ENCODE results near the gene STARD7. TPM values are rescaled to one million over a fixed set of nuclear protein-coding genes. Genes with fewer than 3 reads are reported as not detected.

STARD7 gene
- total RNA-seq, 1 experiment from 2014 or later = 224 TPM

- POLR2A ChIA-PET = interaction anchor here (0.6 to 1.2 kb wide), 3 partner anchors 21 to 198 kb away, joined by 3 to 6 read pairs (median 4); partner anchors contain the start of gene ADRA2B
- H3K36me3 Mint-ChIP-seq (ENCODE audit: insufficient read depth, unreplicated experiment) = peaks cover 10% of the 10 kb centered on the region
- H3K4me3 Mint-ChIP-seq (ENCODE audit: unreplicated experiment) = no peak overlapping the region
- CTCF ChIA-PET = interaction anchor here (0.6 to 3.5 kb wide), 9 partner anchors 10 to 127 kb away, joined by 3 to 81 read pairs (median 3); partner anchors contain the start of genes ADRA2B and STARD7
- Histone ChIP-seq H3K27me3 (replicated peaks; ENCODE audit: control insufficient read depth, insufficient read depth, low read length) (no peaks in the 10 kb centered on the region), H3K4me3 (ENCODE audit: low read depth, low read length) (no peak overlapping the region), H3K4me1 (peaks cover 4% of the 10 kb centered on the region; the same call in 1 of the 2 replicates), H3K9me3 (no peaks in the 10 kb centered on the region), H3K36me3 (ENCODE audit: control insufficient read depth, insufficient read depth, low read length) (no peaks in the 10 kb centered on the region)
- peaks cover 6% of the 10 kb centered on the region for H3K4me1 Mint-ChIP-seq (ENCODE audit: low read depth, unreplicated experiment)
- no peak for TF ChIP-seq CTCF (IDR thresholded peaks at IDR 0.05; ENCODE audit: insufficient read depth in 1 of 2, low read depth in 1 of 2, low read length in 1 of 2, severe bottlenecking in 1 of 2, unreplicated experiment in 1 of 2)
- H3K9me3 Mint-ChIP-seq (ENCODE audit: unreplicated experiment) = no peaks in the 10 kb centered on the region
- no peak overlapping the region for H3K27ac Mint-ChIP-seq (ENCODE audit: unreplicated experiment)
- H3K27me3 Mint-ChIP-seq (ENCODE audit: insufficient read depth, unreplicated experiment) = peaks cover 8% of the 10 kb centered on the region
- no peak for DNase-seq
- intact Hi-C loops (cut with micrococcal nuclease; ENCODE audit: unreplicated experiment) = loop anchor here (1.0 kb wide), 3 partner anchors 37 to 130 kb away; partner anchors contain the start of gene STARD7
- no TSS peak for BruUV-seq (replicated peaks)
These were observed 71.1 kb downstream of the STARD7 start for GRCh38 chr2:96137321-96138178.

GRCh38 chr2:96136129-96136720 lies 72.4 kb downstream of the STARD7 start:
- H3K36me3 ChIP-seq (ENCODE audit: control insufficient read depth, insufficient read depth, low read length) = no peaks in the 10 kb centered on the region
- BruUV-seq (replicated peaks) = no TSS peak
- Mint-ChIP-seq H3K27ac (ENCODE audit: unreplicated experiment) (no peak overlapping the region), H3K4me3 (ENCODE audit: unreplicated experiment) (no peak overlapping the region), H3K4me1 (ENCODE audit: low read depth, unreplicated experiment) (peaks cover 6% of the 10 kb centered on the region), H3K36me3 (ENCODE audit: insufficient read depth, unreplicated experiment) (peaks cover 10% of the 10 kb centered on the region), H3K9me3 (ENCODE audit: unreplicated experiment) (no peaks in the 10 kb centered on the region), H3K27me3 (ENCODE audit: insufficient read depth, unreplicated experiment) (peaks cover 10% of the 10 kb centered on the region)
- no peak for DNase-seq
- H3K27me3 ChIP-seq (replicated peaks; ENCODE audit: control insufficient read depth, insufficient read depth, low read length) = no peaks in the 10 kb centered on the region
- TF ChIP-seq CTCF (IDR thresholded peaks at IDR 0.05; ENCODE audit: insufficient read depth in 1 of 2, low read depth in 1 of 2, low read length in 1 of 2, severe bottlenecking in 1 of 2, unreplicated experiment in 1 of 2) = no peak
- H3K4me1 ChIP-seq = peaks cover 4% of the 10 kb centered on the region; the same call in 1 of the 2 replicates
- POLR2A ChIA-PET = no interaction called here
- CTCF ChIA-PET = interaction anchor here (0.8 to 3.5 kb wide), 2 partner anchors 26 to 38 kb away, joined by 3 to 81 read pairs; no protein-coding TSS in a partner anchor
- no peak overlapping the region for H3K4me3 ChIP-seq (ENCODE audit: low read depth, low read length)
- H3K9me3 ChIP-seq = no peaks in the 10 kb centered on the region
- intact Hi-C loops (cut with micrococcal nuclease; ENCODE audit: unreplicated experiment) = no loop called here

- intact Hi-C loops (cut with micrococcal nuclease; ENCODE audit: unreplicated experiment) = no loop called here
- no peaks in the 10 kb centered on the region for H3K27me3 ChIP-seq (replicated peaks; ENCODE audit: control insufficient read depth, insufficient read depth, low read length)
- Mint-ChIP-seq H3K4me1 (ENCODE audit: low read depth, unreplicated experiment) (peaks cover 6% of the 10 kb centered on the region), H3K9me3 (ENCODE audit: unreplicated experiment) (no peaks in the 10 kb centered on the region), H3K4me3 (ENCODE audit: unreplicated experiment) (no peak overlapping the region), H3K36me3 (ENCODE audit: insufficient read depth, unreplicated experiment) (peaks cover 10% of the 10 kb centered on the region), H3K27ac (ENCODE audit: unreplicated experiment) (no peak overlapping the region), H3K27me3 (ENCODE audit: insufficient read depth, unreplicated experiment) (peaks cover 10% of the 10 kb centered on the region)
- H3K4me3 ChIP-seq (ENCODE audit: low read depth, low read length) = no peak overlapping the region
- no peaks in the 10 kb centered on the region for H3K36me3 ChIP-seq (ENCODE audit: control insufficient read depth, insufficient read depth, low read length)
- no TSS peak for BruUV-seq (replicated peaks)
- peaks cover 4% of the 10 kb centered on the region; the same call in 1 of the 2 replicates for H3K4me1 ChIP-seq
- TF ChIP-seq CTCF (IDR thresholded peaks at IDR 0.05; ENCODE audit: insufficient read depth in 1 of 2, low read depth in 1 of 2, low read length in 1 of 2, severe bottlenecking in 1 of 2, unreplicated experiment in 1 of 2) = no peak
- CTCF ChIA-PET = no interaction called here
- H3K9me3 ChIP-seq = no peaks in the 10 kb centered on the region
- POLR2A ChIA-PET = no interaction called here
- DNase-seq = no peak
These were observed 73.0 kb downstream of the STARD7 start for GRCh38 chr2:96135621-96136020.
